HG03175 (cell line): ENCODE results near the gene SAMHD1.
"Not testable (repeated sequence)": the region's sequence is repeated elsewhere in the genome, so short reads cannot be mapped to it uniquely, and the experiment has no call there.

Experiments used
- ATAC-seq: cut with Tn5 transposase; IDR thresholded peaks from one replicate; pipeline ENCODE4 v1.9.1; 2021; ENCODE audit warnings: mild to moderate bottlenecking, moderate library complexity; ENCODE audit not compliant: unreplicated experiment

SAMHD1 gene

GRCh38 chr20:36951198-36951978, at the start of gene SAMHD1:
Gene SAMHD1, minus strand, starts transcription at chr20:36951708. Its CDS starts 65 bp downstream, at chr20:36951643.
- ATAC-seq = peak; percentile 91

- not testable (repeated sequence) for ATAC-seq
Measured at GRCh38 chr20:37000171-37000570, 48.7 kb upstream of the SAMHD1 start.

- no peak for ATAC-seq
Measured at GRCh38 chr20:36998652-36999051, 47.1 kb upstream of the SAMHD1 start.

GRCh38 chr20:36997121-36997520, 45.6 kb upstream of the SAMHD1 start:
- no peak for ATAC-seq

GRCh38 chr20:36994221-36994620, 42.7 kb upstream of the SAMHD1 start:
- ATAC-seq = not testable (repeated sequence)

GRCh38 chr20:36992802-36993334, 41.4 kb upstream of the SAMHD1 start:
- no peak for ATAC-seq

- no peak for ATAC-seq
Measured at GRCh38 chr20:36991703-36992102, 40.2 kb upstream of the SAMHD1 start.

- no peak for ATAC-seq
Measured at GRCh38 chr20:36989797-36990196, 38.3 kb upstream of the SAMHD1 start.

- no peak for ATAC-seq
Measured at GRCh38 chr20:36988494-36988966, 37.0 kb upstream of the SAMHD1 start.

GRCh38 chr20:36984257-36984638, 32.7 kb upstream of the SAMHD1 start:
- ATAC-seq = no peak

- no peak for ATAC-seq
Measured at GRCh38 chr20:36975099-36975818, 23.8 kb upstream of the SAMHD1 start.

- no peak for ATAC-seq
Measured at GRCh38 chr20:36974660-36975059, 23.2 kb upstream of the SAMHD1 start.

- no peak for ATAC-seq
Measured at GRCh38 chr20:36971103-36971502, 19.6 kb upstream of the SAMHD1 start.

GRCh38 chr20:36969478-36970186, 18.1 kb upstream of the SAMHD1 start:
- ATAC-seq = no peak

- no peak for ATAC-seq
Measured at GRCh38 chr20:36969051-36969450, 17.5 kb upstream of the SAMHD1 start.

- ATAC-seq = no peak
Measured at GRCh38 chr20:36967636-36968035, 16.1 kb upstream of the SAMHD1 start.

GRCh38 chr20:36966965-36967364, 15.5 kb upstream of the SAMHD1 start:
- ATAC-seq = not testable (repeated sequence)

- not testable (repeated sequence) for ATAC-seq
Measured at GRCh38 chr20:36962354-36962941, 10.9 kb upstream of the SAMHD1 start.

- no peak for ATAC-seq
Measured at GRCh38 chr20:36959242-36959641, 7.7 kb upstream of the SAMHD1 start.

GRCh38 chr20:36957875-36958667, 6.6 kb upstream of the SAMHD1 start:
- no peak for ATAC-seq
